ENCODE results near the gene CLEC4M. TPM values are rescaled to one million over a fixed set of nuclear protein-coding genes. Genes with fewer than 3 reads are reported as not detected.
"Not testable (repeated sequence)": the region's sequence is repeated elsewhere in the genome, so short reads cannot be mapped to it uniquely, and the experiment has no call there.

CLEC4M gene
- total RNA-seq, 1 experiment from 2014 or later, result not detected

- Histone ChIP-seq H3K79me2 (ENCODE audit: low read length) (no peaks in the 10 kb centered on the region), H3K9ac (ENCODE audit: low read length) (no peak overlapping the region), H3K27ac (ENCODE audit: low read length) (no peak overlapping the region), H2AFZ (ENCODE audit: low read length) (no peak overlapping the region), H3K9me2 (replicated peaks; ENCODE audit: low read length) (no peaks in the 10 kb centered on the region), H3K4me3 (ENCODE audit: low read length) (no peak overlapping the region), H3K4me1 (ENCODE audit: insufficient read depth, low read length) (no peaks in the 10 kb centered on the region), H3K9me3 (ENCODE audit: low read length) (no peaks in the 10 kb centered on the region), H3K27me3 (ENCODE audit: low read length) (peaks cover 38% of the 10 kb centered on the region), H3K36me3 (ENCODE audit: low read depth, low read length) (no peaks in the 10 kb centered on the region), H4K20me1 (ENCODE audit: low read length) (no peaks in the 10 kb centered on the region), H3F3A (ENCODE audit: low read length, unreplicated experiment) (no peaks in the 10 kb centered on the region), H3K4me2 (ENCODE audit: low read length) (no peak overlapping the region)
- no peak for DNase-seq
- ATAC-seq, result no peak
- TF ChIP-seq EZH2phosphoT487 (IDR thresholded peaks at IDR 0.05; ENCODE audit: borderline replicate concordance, low read length), result no peak
- no peak for TF ChIP-seq EZH2 (IDR thresholded peaks at IDR 0.05; ENCODE audit: low read length, unreplicated experiment)
- TF ChIP-seq, protein P1, sequence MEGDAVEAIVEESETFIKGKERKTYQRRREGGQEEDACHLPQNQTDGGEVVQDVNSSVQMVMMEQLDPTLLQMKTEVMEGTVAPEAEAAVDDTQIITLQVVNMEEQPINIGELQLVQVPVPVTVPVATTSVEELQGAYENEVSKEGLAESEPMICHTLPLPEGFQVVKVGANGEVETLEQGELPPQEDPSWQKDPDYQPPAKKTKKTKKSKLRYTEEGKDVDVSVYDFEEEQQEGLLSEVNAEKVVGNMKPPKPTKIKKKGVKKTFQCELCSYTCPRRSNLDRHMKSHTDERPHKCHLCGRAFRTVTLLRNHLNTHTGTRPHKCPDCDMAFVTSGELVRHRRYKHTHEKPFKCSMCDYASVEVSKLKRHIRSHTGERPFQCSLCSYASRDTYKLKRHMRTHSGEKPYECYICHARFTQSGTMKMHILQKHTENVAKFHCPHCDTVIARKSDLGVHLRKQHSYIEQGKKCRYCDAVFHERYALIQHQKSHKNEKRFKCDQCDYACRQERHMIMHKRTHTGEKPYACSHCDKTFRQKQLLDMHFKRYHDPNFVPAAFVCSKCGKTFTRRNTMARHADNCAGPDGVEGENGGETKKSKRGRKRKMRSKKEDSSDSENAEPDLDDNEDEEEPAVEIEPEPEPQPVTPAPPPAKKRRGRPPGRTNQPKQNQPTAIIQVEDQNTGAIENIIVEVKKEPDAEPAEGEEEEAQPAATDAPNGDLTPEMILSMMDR (conservative IDR thresholded peaks at IDR 0.05; ENCODE audit: low read depth, low read length), result no peak
- intact Hi-C loops (cut with micrococcal nuclease), result no loop called here
- CTCF ChIA-PET, result no interaction called here
- BruUV-seq (replicated peaks), result no TSS peak
- POLR2A ChIA-PET (ENCODE audit: unreplicated experiment), result no interaction called here
Measured at GRCh38 chr19:7744199-7744786, 18.8 kb upstream of the CLEC4M start.

- H3K4me2 ChIP-seq (ENCODE audit: low read length), result no peak overlapping the region
- H3K4me3 ChIP-seq (ENCODE audit: low read length), result no peak overlapping the region
- H2AFZ ChIP-seq (ENCODE audit: low read length), result no peak overlapping the region
- H3K4me1 ChIP-seq (ENCODE audit: insufficient read depth, low read length), result no peaks in the 10 kb centered on the region
- no peak overlapping the region for H3K27ac ChIP-seq (ENCODE audit: low read length)
- POLR2A ChIA-PET (ENCODE audit: unreplicated experiment), result no interaction called here
- DNase-seq (no peak), ATAC-seq (no peak)
- H3F3A ChIP-seq (ENCODE audit: low read length, unreplicated experiment), result no peaks in the 10 kb centered on the region
- no TSS peak for BruUV-seq (replicated peaks)
- no peaks in the 10 kb centered on the region for H4K20me1 ChIP-seq (ENCODE audit: low read length)
- H3K9ac ChIP-seq (ENCODE audit: low read length), result no peak overlapping the region
- no peaks in the 10 kb centered on the region for H3K36me3 ChIP-seq (ENCODE audit: low read depth, low read length)
- TF ChIP-seq EZH2phosphoT487 (IDR thresholded peaks at IDR 0.05; ENCODE audit: borderline replicate concordance, low read length) (no peak), EZH2 (IDR thresholded peaks at IDR 0.05; ENCODE audit: low read length, unreplicated experiment) (no peak)
- TF ChIP-seq, protein P1 (conservative IDR thresholded peaks at IDR 0.05; ENCODE audit: low read depth, low read length), result no peak
- no peaks in the 10 kb centered on the region for H3K9me2 ChIP-seq (replicated peaks; ENCODE audit: low read length)
- no peaks in the 10 kb centered on the region for H3K9me3 ChIP-seq (ENCODE audit: low read length)
- CTCF ChIA-PET, result no interaction called here
- intact Hi-C loops (cut with micrococcal nuclease), result no loop called here
- H3K79me2 ChIP-seq (ENCODE audit: low read length), result no peaks in the 10 kb centered on the region
- peaks cover 35% of the 10 kb centered on the region for H3K27me3 ChIP-seq (ENCODE audit: low read length)
Measured at GRCh38 chr19:7744871-7745650, 18.0 kb upstream of the CLEC4M start.

DNA sequence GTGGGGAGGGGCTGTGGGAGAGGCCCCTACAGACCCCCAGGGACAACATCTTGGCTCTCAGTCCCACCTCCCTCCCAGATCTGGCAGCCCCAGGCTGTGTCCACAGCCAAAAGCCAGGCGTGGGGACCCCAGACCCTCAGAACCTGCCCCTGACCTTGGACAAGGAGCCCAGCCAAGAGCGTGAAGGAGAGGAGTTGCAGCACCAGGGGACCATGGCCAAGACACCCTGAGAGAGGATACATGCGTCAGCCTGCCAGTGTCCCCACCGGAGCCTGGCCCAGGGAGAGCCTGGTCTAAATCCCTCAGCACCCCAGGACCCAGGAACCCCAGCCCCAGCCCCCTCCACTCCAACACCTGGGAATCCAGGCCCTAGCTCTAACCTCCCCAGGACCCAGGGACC lies 16.7 kb upstream of the CLEC4M start:
- DNase-seq; H3K4me1 ChIP-seq (ENCODE audit: insufficient read depth, low read length); H3K9ac ChIP-seq (ENCODE audit: low read length); H2AFZ ChIP-seq (ENCODE audit: low read length); H3K9me3 ChIP-seq (ENCODE audit: low read length); ATAC-seq; CTCF ChIA-PET; BruUV-seq (replicated peaks); H3F3A ChIP-seq (ENCODE audit: low read length, unreplicated experiment); intact Hi-C loops (cut with micrococcal nuclease); H3K36me3 ChIP-seq (ENCODE audit: low read depth, low read length); H4K20me1 ChIP-seq (ENCODE audit: low read length); H3K4me2 ChIP-seq (ENCODE audit: low read length); H3K9me2 ChIP-seq (replicated peaks; ENCODE audit: low read length); H3K27ac ChIP-seq (ENCODE audit: low read length); H3K4me3 ChIP-seq (ENCODE audit: low read length); POLR2A ChIA-PET (ENCODE audit: unreplicated experiment); H3K79me2 ChIP-seq (ENCODE audit: low read length): not testable (repeated sequence)
- peaks cover 26% of the 10 kb centered on the region for H3K27me3 ChIP-seq (ENCODE audit: low read length)

Data from PC-3 (cell line).